ENCODE results near the gene LRFN4.

LRFN4 gene

GRCh38 chr11:66852466-66853241 lies 4.2 kb upstream of the LRFN4 start:
- Histone ChIP-seq H3K79me2 (ENCODE audit: control insufficient read depth, insufficient read depth, low read length, unreplicated experiment) (peaks cover 4% of the 10 kb centered on the region), H2AFZ (ENCODE audit: low read length, unreplicated experiment) (no peak overlapping the region), H3K27ac (ENCODE audit: low read depth, low read length) (no peak overlapping the region)

GRCh38 chr11:66853242-66854229 lies 3.3 kb upstream of the LRFN4 start:
- no peak overlapping the region for H2AFZ ChIP-seq (ENCODE audit: low read length, unreplicated experiment)
- H3K4me1 ChIP-seq (ENCODE audit: control insufficient read depth, insufficient read depth, low read length, unreplicated experiment) = peaks cover 5% of the 10 kb centered on the region
- H3K27me3 ChIP-seq (ENCODE audit: insufficient read depth, low read length) = no peaks in the 10 kb centered on the region
- H3K27ac ChIP-seq (ENCODE audit: low read depth, low read length) = no peak overlapping the region
- no peak overlapping the region for H3K4me3 ChIP-seq (ENCODE audit: low read depth, low read length)
- no peaks in the 10 kb centered on the region for H3K36me3 ChIP-seq (ENCODE audit: insufficient read depth, low read length)
- peaks cover 11% of the 10 kb centered on the region for H3K79me2 ChIP-seq (ENCODE audit: control insufficient read depth, insufficient read depth, low read length, unreplicated experiment)

More at GRCh38 chr11:66852466-66853241, 4.2 kb upstream of the LRFN4 start:
- no peaks in the 10 kb centered on the region for H3K27me3 ChIP-seq (ENCODE audit: insufficient read depth, low read length)
- H3K36me3 ChIP-seq (ENCODE audit: insufficient read depth, low read length) = peaks cover 3% of the 10 kb centered on the region; the same call in 1 of the 2 replicates
- H3K4me3 ChIP-seq (ENCODE audit: low read depth, low read length) = no peak overlapping the region
- peaks cover 5% of the 10 kb centered on the region for H3K4me1 ChIP-seq (ENCODE audit: control insufficient read depth, insufficient read depth, low read length, unreplicated experiment)

- no peak overlapping the region for H3K27ac ChIP-seq (ENCODE audit: low read depth, low read length)
- H3K27me3 ChIP-seq (ENCODE audit: insufficient read depth, low read length) = no peaks in the 10 kb centered on the region
- H3K36me3 ChIP-seq (ENCODE audit: insufficient read depth, low read length) = no peaks in the 10 kb centered on the region
- H3K4me3 ChIP-seq (ENCODE audit: low read depth, low read length) = no peak overlapping the region
- peaks cover 5% of the 10 kb centered on the region for H3K4me1 ChIP-seq (ENCODE audit: control insufficient read depth, insufficient read depth, low read length, unreplicated experiment)
- peaks cover 14% of the 10 kb centered on the region for H3K79me2 ChIP-seq (ENCODE audit: control insufficient read depth, insufficient read depth, low read length, unreplicated experiment)
- no peak overlapping the region for H2AFZ ChIP-seq (ENCODE audit: low read length, unreplicated experiment)
Measured at GRCh38 chr11:66854231-66854661, 2.6 kb upstream of the LRFN4 start.

- Histone ChIP-seq H3K4me1 (ENCODE audit: control insufficient read depth, insufficient read depth, low read length, unreplicated experiment) (peaks cover 5% of the 10 kb centered on the region), H3K4me3 (ENCODE audit: low read depth, low read length) (no peak overlapping the region), H3K27ac (ENCODE audit: low read depth, low read length) (no peak overlapping the region), H3K79me2 (ENCODE audit: control insufficient read depth, insufficient read depth, low read length, unreplicated experiment) (peaks cover 14% of the 10 kb centered on the region), H2AFZ (ENCODE audit: low read length, unreplicated experiment) (no peak overlapping the region), H3K36me3 (ENCODE audit: insufficient read depth, low read length) (no peaks in the 10 kb centered on the region), H3K27me3 (ENCODE audit: insufficient read depth, low read length) (no peaks in the 10 kb centered on the region)
Measured at GRCh38 chr11:66854729-66855211, 2.1 kb upstream of the LRFN4 start.

- Histone ChIP-seq H3K4me1 (ENCODE audit: control insufficient read depth, insufficient read depth, low read length, unreplicated experiment) (peaks cover 5% of the 10 kb centered on the region), H3K36me3 (ENCODE audit: insufficient read depth, low read length) (no peaks in the 10 kb centered on the region), H2AFZ (ENCODE audit: low read length, unreplicated experiment) (peak overlapping the region; percentile 83), H3K27ac (ENCODE audit: low read depth, low read length) (peak overlapping the region; percentile 85), H3K79me2 (ENCODE audit: control insufficient read depth, insufficient read depth, low read length, unreplicated experiment) (peaks cover 14% of the 10 kb centered on the region), H3K27me3 (ENCODE audit: insufficient read depth, low read length) (no peaks in the 10 kb centered on the region), H3K4me3 (ENCODE audit: low read depth, low read length) (peak overlapping the region; percentile 99)
Measured at GRCh38 chr11:66855574-66856495, 1.0 kb upstream of the LRFN4 start.

- H2AFZ ChIP-seq (ENCODE audit: low read length, unreplicated experiment) = peak overlapping the region; percentile 66
- peaks cover 14% of the 10 kb centered on the region for H3K79me2 ChIP-seq (ENCODE audit: control insufficient read depth, insufficient read depth, low read length, unreplicated experiment)
- no peaks in the 10 kb centered on the region for H3K27me3 ChIP-seq (ENCODE audit: insufficient read depth, low read length)
- no peak overlapping the region; the same call in 1 of the 2 replicates for H3K27ac ChIP-seq (ENCODE audit: low read depth, low read length)
- H3K4me3 ChIP-seq (ENCODE audit: low read depth, low read length) = peak overlapping the region; percentile 99
- H3K36me3 ChIP-seq (ENCODE audit: insufficient read depth, low read length) = no peaks in the 10 kb centered on the region
- H3K4me1 ChIP-seq (ENCODE audit: control insufficient read depth, insufficient read depth, low read length, unreplicated experiment) = peaks cover 5% of the 10 kb centered on the region
Measured at GRCh38 chr11:66857234-66857926, 516 bp downstream of the LRFN4 start.

- Histone ChIP-seq H3K27me3 (ENCODE audit: insufficient read depth, low read length) (no peaks in the 10 kb centered on the region), H3K27ac (ENCODE audit: low read depth, low read length) (no peak overlapping the region), H3K4me1 (ENCODE audit: control insufficient read depth, insufficient read depth, low read length, unreplicated experiment) (peaks cover 5% of the 10 kb centered on the region), H3K36me3 (ENCODE audit: insufficient read depth, low read length) (no peaks in the 10 kb centered on the region), H2AFZ (ENCODE audit: low read length, unreplicated experiment) (no peak overlapping the region), H3K4me3 (ENCODE audit: low read depth, low read length) (peak overlapping the region; percentile 99), H3K79me2 (ENCODE audit: control insufficient read depth, insufficient read depth, low read length, unreplicated experiment) (peaks cover 14% of the 10 kb centered on the region)
Measured at GRCh38 chr11:66857927-66858185, 992 bp downstream of the LRFN4 start.

GRCh38 chr11:66858186-66858938 lies 1.5 kb downstream of the LRFN4 start:
- H2AFZ ChIP-seq (ENCODE audit: low read length, unreplicated experiment) = no peak overlapping the region
- no peak overlapping the region for H3K27ac ChIP-seq (ENCODE audit: low read depth, low read length)
- H3K79me2 ChIP-seq (ENCODE audit: control insufficient read depth, insufficient read depth, low read length, unreplicated experiment) = peaks cover 14% of the 10 kb centered on the region
- H3K4me3 ChIP-seq (ENCODE audit: low read depth, low read length) = peak overlapping the region; percentile 99; the same call in 1 of the 2 replicates
- H3K27me3 ChIP-seq (ENCODE audit: insufficient read depth, low read length) = no peaks in the 10 kb centered on the region
- no peaks in the 10 kb centered on the region for H3K36me3 ChIP-seq (ENCODE audit: insufficient read depth, low read length)
- H3K4me1 ChIP-seq (ENCODE audit: control insufficient read depth, insufficient read depth, low read length, unreplicated experiment) = peaks cover 5% of the 10 kb centered on the region

- Histone ChIP-seq H3K27me3 (ENCODE audit: insufficient read depth, low read length) (no peaks in the 10 kb centered on the region), H3K79me2 (ENCODE audit: control insufficient read depth, insufficient read depth, low read length, unreplicated experiment) (peaks cover 14% of the 10 kb centered on the region), H3K36me3 (ENCODE audit: insufficient read depth, low read length) (no peaks in the 10 kb centered on the region), H3K27ac (ENCODE audit: low read depth, low read length) (no peak overlapping the region), H2AFZ (ENCODE audit: low read length, unreplicated experiment) (no peak overlapping the region), H3K4me1 (ENCODE audit: control insufficient read depth, insufficient read depth, low read length, unreplicated experiment) (peaks cover 5% of the 10 kb centered on the region), H3K4me3 (ENCODE audit: low read depth, low read length) (no peak overlapping the region)
Measured at GRCh38 chr11:66858939-66859685, 2.2 kb downstream of the LRFN4 start.

Data from ACC112 (cell line).